NCI-H1105 (cell line): ENCODE data around the gene RNASEL.
"Not testable (repeated sequence)": the region's sequence is repeated elsewhere in the genome, so short reads cannot be mapped to it uniquely, and the experiment has no call there.

ENCODE experiments used
- DNase-seq: peaks from one replicate; lab custom pipeline; 2025; lab: John Stamatoyannopoulos, UW

Gene RNASEL

GRCh38 chr1:182563095-182563494 lies 26.0 kb downstream of the RNASEL start:
- no peak for DNase-seq

GRCh38 chr1:182561456-182561855 lies 27.6 kb downstream of the RNASEL start:
- no peak for DNase-seq

GRCh38 chr1:182560392-182560984 lies 28.6 kb downstream of the RNASEL start:
- no peak for DNase-seq

GRCh38 chr1:182556279-182556678 lies 32.8 kb downstream of the RNASEL start:
- no peak for DNase-seq

GRCh38 chr1:182555493-182555892 lies 33.6 kb downstream of the RNASEL start:
- no peak for DNase-seq

GRCh38 chr1:182552527-182552926 lies 36.5 kb downstream of the RNASEL start:
- DNase-seq, result no peak

GRCh38 chr1:182549811-182550210 lies 39.2 kb downstream of the RNASEL start:
- no peak for DNase-seq

- DNase-seq, result no peak
These were observed 39.7 kb downstream of the RNASEL start for GRCh38 chr1:182549346-182549745.

- DNase-seq, result no peak
These were observed 55.2 kb downstream of the RNASEL start for GRCh38 chr1:182533896-182534295.

GRCh38 chr1:182528206-182528605 lies 60.9 kb downstream of the RNASEL start:
- DNase-seq, result not testable (repeated sequence)

GRCh38 chr1:182527680-182528079 lies 61.4 kb downstream of the RNASEL start:
- no peak for DNase-seq

GRCh38 chr1:182525342-182525741 lies 63.7 kb downstream of the RNASEL start:
- no peak for DNase-seq
